HepG2 (cell line): Measurements from ENCODE around the gene SELENOH. TPM values are rescaled to one million over a fixed set of nuclear protein-coding genes. Genes with fewer than 3 reads are reported as not detected.

Experiments used
- ELF3 ChIP-seq: IDR thresholded peaks from 2 replicates; pipeline ENCODE4 v1.6.1; 2016; ENCODE audit warnings: missing genetic modification reagents, missing compliant biosample characterization
- ESRRA ChIP-seq: sonication (generic); formaldehyde crosslinking; IDR thresholded peaks from 2 replicates; pipeline ENCODE4 v1.5.1; 2020; ENCODE audit warnings: mild to moderate bottlenecking, low read depth, missing genetic modification reagents
- HOXA9 ChIP-seq: sonication (generic); formaldehyde crosslinking; IDR thresholded peaks from 2 replicates; pipeline ENCODE4 v1.8.1; 2022; ENCODE audit warnings: missing genetic modification reagents, mild to moderate bottlenecking, moderate library complexity, borderline replicate concordance
- KDM3A ChIP-seq: IDR thresholded peaks from 2 replicates; pipeline ENCODE4 v1.6.1; 2018; ENCODE audit warnings: low read depth, missing compliant biosample characterization
- KLF13 ChIP-seq: sonication (generic); formaldehyde crosslinking; IDR thresholded peaks from 2 replicates; pipeline ENCODE4 v1.4.0; 2020; ENCODE audit warnings: mild to moderate bottlenecking, missing genetic modification reagents
- MED8 ChIP-seq: sonication (generic); formaldehyde crosslinking; IDR thresholded peaks from 2 replicates; pipeline ENCODE4 v1.8.1; 2023; ENCODE audit warnings: mild to moderate bottlenecking, missing genetic modification reagents; ENCODE audit not compliant: insufficient replicate concordance
- MTA1 ChIP-seq: sonication (generic); formaldehyde crosslinking; IDR thresholded peaks from 2 replicates; pipeline ENCODE4 v1.4.0; 2020; ENCODE audit warnings: missing genetic modification reagents, mild to moderate bottlenecking, borderline replicate concordance
- MZF1 ChIP-seq: sonication (generic); formaldehyde crosslinking; IDR thresholded peaks from 2 replicates; pipeline ENCODE4 v1.8.1; 2023; ENCODE audit warnings: mild to moderate bottlenecking, missing genetic modification reagents, borderline replicate concordance
- NFYB ChIP-seq: sonication (generic); formaldehyde crosslinking; IDR thresholded peaks from 2 replicates; pipeline ENCODE4 v1.4.0; 2020; ENCODE audit warnings: missing genetic modification reagents
- PITX1 ChIP-seq: sonication (generic); formaldehyde crosslinking; IDR thresholded peaks from 2 replicates; pipeline ENCODE4 v1.5.1; 2020; ENCODE audit warnings: mild to moderate bottlenecking, missing genetic modification reagents
- RXRA ChIP-seq: sonication (generic); formaldehyde crosslinking; IDR thresholded peaks from 2 replicates; pipeline ENCODE4 v1.5.1; 2020; ENCODE audit warnings: missing genetic modification reagents
- SMAD9 ChIP-seq: sonication (generic); formaldehyde crosslinking; IDR thresholded peaks from 2 replicates; pipeline ENCODE4 v1.5.1; 2020; ENCODE audit warnings: mild to moderate bottlenecking, missing genetic modification reagents
- SMC3 ChIP-seq: IDR thresholded peaks from 2 replicates; pipeline ENCODE4 v1.6.1; 2011; ENCODE audit warnings: low read length, improper control_type of control experiment
- SNAPC2 ChIP-seq: sonication (generic); formaldehyde crosslinking; IDR thresholded peaks from 2 replicates; pipeline ENCODE4 v1.8.1; 2022; ENCODE audit warnings: mild to moderate bottlenecking, missing genetic modification reagents
- ZNF12 ChIP-seq: sonication (generic); formaldehyde crosslinking; IDR thresholded peaks from 2 replicates; pipeline ENCODE4 v1.5.0; 2020; ENCODE audit warnings: missing genetic modification reagents
- ZNF24 ChIP-seq: fragments of 450-650 bp; IDR thresholded peaks from 2 replicates; pipeline ENCODE4 v1.6.1; 2017; ENCODE audit warnings: antibody characterized with exemption, mild to moderate bottlenecking
- ZNF501 ChIP-seq: sonication (generic); formaldehyde crosslinking; IDR thresholded peaks from 2 replicates; pipeline ENCODE4 v1.5.1; 2020; ENCODE audit warnings: mild to moderate bottlenecking, moderate library complexity, missing genetic modification reagents
- ZNF543 ChIP-seq: sonication (generic); formaldehyde crosslinking; IDR thresholded peaks from 2 replicates; pipeline ENCODE4 v1.4.0; 2020; ENCODE audit warnings: mild to moderate bottlenecking, missing genetic modification reagents
- polyA plus RNA-seq, 8 experiments: library from polyadenylated mRNA; depleted of rRNA in 3 of 8; stranded (reverse) in 7 of 8; unstranded in 1 of 8; fragments of >200 nt; fragmentation: Illumina TruSeq in 4 of 8; extraction: Trizol in 4 of 8; gene quantifications; 2 replicates each; pipeline versions ENCODE4 v1.2.1 to v1.2.3, GENCODE V29; 2011 to 2016; ENCODE audit warnings: low read depth in 4 of 8, missing spikeins in 1 of 8, mixed read lengths in 1 of 8; ENCODE audit not compliant: insufficient read depth in 1 of 8
- total RNA-seq, 5 experiments: library from RNA; depleted of rRNA; stranded (reverse); fragments of >200 nt; fragmentation: Illumina TruSeq; extraction: Trizol; gene quantifications; 2 replicates each; pipeline ENCODE4 v1.2.3, GENCODE V29; 2016; ENCODE audit warnings: low read depth in 1 of 5
- TF ChIP-seq, protein P1 (sequence below): sonication (generic); formaldehyde crosslinking; IDR thresholded peaks from 2 replicates; pipeline ENCODE4 v1.5.0; 2020; ENCODE audit warnings: mild to moderate bottlenecking, missing genetic modification reagents
- TF ChIP-seq, protein P2 (sequence below): IDR thresholded peaks from 2 replicates; pipeline ENCODE4 v1.6.1; 2016
- TF ChIP-seq, protein P3 (sequence below): sonication (generic); IDR thresholded peaks from 2 replicates; pipeline ENCODE4 v1.6.1; 2016; ENCODE audit warnings: low read depth, borderline replicate concordance
- TF ChIP-seq, protein P4 (sequence below): IDR thresholded peaks from 2 replicates; pipeline ENCODE4 v1.6.1; 2016; ENCODE audit warnings: missing genetic modification reagents, missing compliant biosample characterization
- TF ChIP-seq, protein P5 (sequence below): sonication (generic); formaldehyde crosslinking; IDR thresholded peaks from 2 replicates; pipeline ENCODE4 v1.5.1; 2020; ENCODE audit warnings: mild to moderate bottlenecking, missing genetic modification reagents, borderline replicate concordance
- TF ChIP-seq, protein P6 (sequence below): sonication (generic); formaldehyde crosslinking; IDR thresholded peaks from 2 replicates; pipeline ENCODE4 v1.4.0; 2020; ENCODE audit warnings: missing genetic modification reagents, low read depth, mild to moderate bottlenecking, borderline replicate concordance

SELENOH gene
- total and polyA plus RNA-seq, 2 of the 13 experiments (the other 11 are each of a cell fraction or from before 2014, with no cell fraction given) = 27.2 to 77.4 TPM

DNA sequence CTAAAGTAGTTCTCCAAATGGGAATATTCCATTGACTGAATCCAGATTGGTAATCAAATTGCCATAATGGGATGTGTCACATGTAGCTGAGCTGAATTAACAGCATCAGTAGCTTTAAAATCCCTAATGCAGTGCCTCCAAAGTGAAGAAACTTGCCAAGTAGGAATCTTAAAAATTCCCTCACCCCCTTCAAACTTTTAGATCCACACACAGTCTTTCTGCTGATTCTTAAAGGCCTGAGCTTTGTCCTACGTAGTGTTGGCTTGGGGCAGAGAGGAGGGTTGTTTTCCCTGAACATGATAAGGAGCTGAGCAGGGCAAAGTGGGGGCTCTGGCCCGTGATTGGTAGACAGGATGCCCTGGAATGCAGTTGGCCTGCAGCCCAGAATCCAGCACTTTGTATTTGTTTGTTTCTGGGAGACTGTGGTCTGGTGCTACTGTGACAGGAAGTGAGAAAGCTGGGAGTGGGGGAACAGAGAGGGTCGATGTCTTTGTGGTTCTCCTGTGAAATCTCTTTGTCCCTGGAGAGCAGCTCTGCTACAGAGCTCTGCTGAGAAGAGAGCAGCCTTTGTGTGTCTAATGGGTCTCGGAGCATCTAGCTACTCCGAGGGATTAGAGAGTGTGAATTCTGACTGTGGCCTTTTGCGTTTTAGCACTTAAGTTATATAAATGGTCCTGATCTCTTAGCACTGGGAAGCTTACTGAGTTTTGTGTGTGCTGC lies 37.2 kb downstream of the SELENOH start (continued):
- TF ChIP-seq, protein P1, sequence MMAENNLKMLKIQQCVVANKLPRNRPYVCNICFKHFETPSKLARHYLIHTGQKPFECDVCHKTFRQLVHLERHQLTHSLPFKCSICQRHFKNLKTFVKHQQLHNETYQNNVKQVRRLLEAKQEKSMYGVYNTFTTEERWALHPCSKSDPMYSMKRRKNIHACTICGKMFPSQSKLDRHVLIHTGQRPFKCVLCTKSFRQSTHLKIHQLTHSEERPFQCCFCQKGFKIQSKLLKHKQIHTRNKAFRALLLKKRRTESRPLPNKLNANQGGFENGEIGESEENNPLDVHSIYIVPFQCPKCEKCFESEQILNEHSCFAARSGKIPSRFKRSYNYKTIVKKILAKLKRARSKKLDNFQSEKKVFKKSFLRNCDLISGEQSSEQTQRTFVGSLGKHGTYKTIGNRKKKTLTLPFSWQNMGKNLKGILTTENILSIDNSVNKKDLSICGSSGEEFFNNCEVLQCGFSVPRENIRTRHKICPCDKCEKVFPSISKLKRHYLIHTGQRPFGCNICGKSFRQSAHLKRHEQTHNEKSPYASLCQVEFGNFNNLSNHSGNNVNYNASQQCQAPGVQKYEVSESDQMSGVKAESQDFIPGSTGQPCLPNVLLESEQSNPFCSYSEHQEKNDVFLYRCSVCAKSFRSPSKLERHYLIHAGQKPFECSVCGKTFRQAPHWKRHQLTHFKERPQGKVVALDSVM (CRISPR knock-in tag) = peak; percentile 44
- TF ChIP-seq NFYB (CRISPR knock-in tag) = peak; percentile 93
- TF ChIP-seq KDM3A = no peak
- TF ChIP-seq SMC3 = peak; percentile 33; the same call in 1 of the 2 replicates
- peak; percentile 29; the same call in 1 of the 2 replicates for TF ChIP-seq ZNF12 (CRISPR knock-in tag)
- 0 out of 2 replicates have a peak, but pooled peaks have one; percentile 66 for TF ChIP-seq ZNF543 (CRISPR knock-in tag)
- TF ChIP-seq, protein P2, sequence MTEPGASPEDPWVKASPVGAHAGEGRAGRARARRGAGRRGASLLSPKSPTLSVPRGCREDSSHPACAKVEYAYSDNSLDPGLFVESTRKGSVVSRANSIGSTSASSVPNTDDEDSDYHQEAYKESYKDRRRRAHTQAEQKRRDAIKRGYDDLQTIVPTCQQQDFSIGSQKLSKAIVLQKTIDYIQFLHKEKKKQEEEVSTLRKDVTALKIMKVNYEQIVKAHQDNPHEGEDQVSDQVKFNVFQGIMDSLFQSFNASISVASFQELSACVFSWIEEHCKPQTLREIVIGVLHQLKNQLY (CRISPR knock-in tag) = no peak; the same call in 1 of the 2 replicates
- TF ChIP-seq KLF13 (CRISPR knock-in tag) = no peak
- TF ChIP-seq HOXA9 = no peak
- peak; percentile 90 for TF ChIP-seq ELF3 (CRISPR knock-in tag)
- TF ChIP-seq, protein P3, sequence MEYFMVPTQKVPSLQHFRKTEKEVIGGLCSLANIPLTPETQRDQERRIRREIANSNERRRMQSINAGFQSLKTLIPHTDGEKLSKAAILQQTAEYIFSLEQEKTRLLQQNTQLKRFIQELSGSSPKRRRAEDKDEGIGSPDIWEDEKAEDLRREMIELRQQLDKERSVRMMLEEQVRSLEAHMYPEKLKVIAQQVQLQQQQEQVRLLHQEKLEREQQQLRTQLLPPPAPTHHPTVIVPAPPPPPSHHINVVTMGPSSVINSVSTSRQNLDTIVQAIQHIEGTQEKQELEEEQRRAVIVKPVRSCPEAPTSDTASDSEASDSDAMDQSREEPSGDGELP = peak; percentile 61; the same call in 1 of the 2 replicates
- TF ChIP-seq SNAPC2 (CRISPR knock-in tag) = 0 out of 2 replicates have a peak, but pooled peaks have one; percentile 36
- TF ChIP-seq, protein P4, sequence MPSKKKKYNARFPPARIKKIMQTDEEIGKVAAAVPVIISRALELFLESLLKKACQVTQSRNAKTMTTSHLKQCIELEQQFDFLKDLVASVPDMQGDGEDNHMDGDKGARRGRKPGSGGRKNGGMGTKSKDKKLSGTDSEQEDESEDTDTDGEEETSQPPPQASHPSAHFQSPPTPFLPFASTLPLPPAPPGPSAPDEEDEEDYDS (CRISPR knock-in tag) = peak; percentile 73; the same call in 1 of the 2 replicates
- TF ChIP-seq ZNF501 (CRISPR knock-in tag) = peak; percentile 58
- TF ChIP-seq MTA1 (CRISPR knock-in tag) = 0 out of 2 replicates have a peak, but pooled peaks have one; percentile 41
- TF ChIP-seq MED8 = peak; percentile 21
- TF ChIP-seq, protein P5, sequence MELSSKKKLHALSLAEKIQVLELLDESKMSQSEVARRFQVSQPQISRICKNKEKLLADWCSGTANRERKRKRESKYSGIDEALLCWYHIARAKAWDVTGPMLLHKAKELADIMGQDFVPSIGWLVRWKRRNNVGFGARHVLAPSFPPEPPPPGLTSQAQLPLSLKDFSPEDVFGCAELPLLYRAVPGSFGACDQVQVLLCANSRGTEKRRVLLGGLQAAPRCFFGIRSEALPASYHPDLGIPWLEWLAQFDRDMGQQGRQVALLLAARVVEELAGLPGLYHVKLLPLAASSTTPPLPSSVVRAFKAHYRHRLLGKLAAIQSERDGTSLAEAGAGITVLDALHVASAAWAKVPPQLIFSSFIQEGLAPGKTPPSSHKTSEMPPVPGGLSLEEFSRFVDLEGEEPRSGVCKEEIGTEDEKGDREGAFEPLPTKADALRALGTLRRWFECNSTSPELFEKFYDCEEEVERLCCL (CRISPR knock-in tag) = no peak
- TF ChIP-seq MZF1 (CRISPR knock-in tag) = no peak
- TF ChIP-seq ESRRA (CRISPR knock-in tag) = peak; percentile 63; the same call in 1 of the 2 replicates
- TF ChIP-seq ZNF24 = no peak
- TF ChIP-seq PITX1 (CRISPR knock-in tag) = peak; percentile 89
- no peak for TF ChIP-seq SMAD9 (CRISPR knock-in tag)
- TF ChIP-seq, protein P6, sequence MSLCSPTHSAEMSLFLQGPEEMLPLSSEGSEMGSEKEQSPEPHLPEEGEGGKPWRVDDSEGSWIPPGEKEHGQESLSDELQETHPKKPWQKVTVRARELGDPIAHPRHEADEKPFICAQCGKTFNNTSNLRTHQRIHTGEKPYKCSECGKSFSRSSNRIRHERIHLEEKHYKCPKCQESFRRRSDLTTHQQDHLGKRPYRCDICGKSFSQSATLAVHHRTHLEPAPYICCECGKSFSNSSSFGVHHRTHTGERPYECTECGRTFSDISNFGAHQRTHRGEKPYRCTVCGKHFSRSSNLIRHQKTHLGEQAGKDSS = no peak
- TF ChIP-seq RXRA (CRISPR knock-in tag) = peak; percentile 67; the same call in 1 of the 2 replicates
